Activated CD4-positive, CD25-positive, alpha-beta regulatory T cell treated with anti-CD3 and anti-CD28 coated beads, Interleukin-2, amount 50 U/mL, for 72 hours (primary cell): ENCODE measurements around the gene ZNF407.

Source experiments
- DNase-seq: peaks from one replicate; pipeline ENCODE4 v3.0.0; 2021

ZNF407 gene

GRCh38 chr18:75063615-75064512 lies 466.2 kb downstream of the ZNF407 start:
- DNase-seq: no peak

- no peak for DNase-seq
Measured at GRCh38 chr18:75064513-75064905, 466.8 kb downstream of the ZNF407 start.

GRCh38 chr18:75065251-75066000 lies 467.8 kb downstream of the ZNF407 start:
- DNase-seq: no peak

GRCh38 chr18:75066021-75066880 lies 468.6 kb downstream of the ZNF407 start:
- no peak for DNase-seq

GRCh38 chr18:75066936-75067335 lies 469.3 kb downstream of the ZNF407 start:
- DNase-seq: no peak

GRCh38 chr18:75067996-75068645 lies 470.5 kb downstream of the ZNF407 start:
- DNase-seq: no peak

GRCh38 chr18:75068682-75069435 lies 471.2 kb downstream of the ZNF407 start:
- no peak for DNase-seq

GRCh38 chr18:75070235-75070624 lies 472.6 kb downstream of the ZNF407 start:
- DNase-seq: no peak

- DNase-seq: peak; percentile 58
Measured at GRCh38 chr18:75070625-75071483, 473.2 kb downstream of the ZNF407 start.

GRCh38 chr18:75071484-75071785 lies 473.8 kb downstream of the ZNF407 start:
- peak; percentile 46 for DNase-seq

GRCh38 chr18:75071866-75072671 lies 474.4 kb downstream of the ZNF407 start:
- no peak for DNase-seq

- no peak for DNase-seq
Measured at GRCh38 chr18:75072672-75073371, 475.2 kb downstream of the ZNF407 start.

- DNase-seq: no peak
Measured at GRCh38 chr18:75073654-75074053, 476.0 kb downstream of the ZNF407 start.

- DNase-seq: no peak
Measured at GRCh38 chr18:75074196-75075015, 476.7 kb downstream of the ZNF407 start.

GRCh38 chr18:75075016-75075305 lies 477.3 kb downstream of the ZNF407 start:
- DNase-seq: no peak

GRCh38 chr18:75075429-75075841 lies 477.8 kb downstream of the ZNF407 start:
- no peak for DNase-seq

- DNase-seq: no peak
Measured at GRCh38 chr18:75076286-75076685, 478.6 kb downstream of the ZNF407 start.

GRCh38 chr18:75081486-75081885 lies 483.8 kb downstream of the ZNF407 start:
- DNase-seq: no peak

GRCh38 chr18:75083131-75083530 lies 485.5 kb downstream of the ZNF407 start:
- no peak for DNase-seq
